Motor neuron (in vitro differentiated cells): ENCODE results near the gene CFDP1. TPM values are rescaled to one million over a fixed set of nuclear protein-coding genes. Genes with fewer than 3 reads are reported as not detected.

ENCODE experiments used
- ATAC-seq, 8 experiments: fragments of 200-7000 bp; cut with Tn5 transposase; replicated peaks in 6 of 8; 2 replicates each; pipeline ENCODE4 v1.8.0; 2021; ENCODE audit warnings: mild to moderate bottlenecking in 8 of 8, moderate library complexity in 8 of 8
- H3K27ac ChIP-seq, 2 donors: fragments of 250-450 bp; sonication (Bioruptor Pico); 2 replicates each; pipeline ENCODE4 v1.9.0; 2021; ENCODE audit warnings: antibody characterized with exemption in 2 of 2, mild to moderate bottlenecking in 2 of 2, moderate library complexity in 1 of 2
- H3K4me1 ChIP-seq, 2 donors: fragments of 250-450 bp; sonication (Bioruptor Pico); replicated peaks in 1 of 2; 2 replicates each; pipeline ENCODE4 v1.6.1; 2021; ENCODE audit warnings: antibody characterized with exemption in 2 of 2, mild to moderate bottlenecking in 2 of 2, moderate library complexity in 1 of 2
- H3K4me3 ChIP-seq, 5 donors: fragments of 250-450 bp; sonication (Bioruptor Pico); 2 replicates each; pipeline ENCODE4 v1.9.0; 2021; ENCODE audit warnings: antibody characterized with exemption in 5 of 5, mild to moderate bottlenecking in 5 of 5, moderate library complexity in 4 of 5
- WGBS, 10 experiments: fragments of 450-650 bp; shearing (Covaris generic); methylation state at CpG; one replicate each; pipeline ENCODE4 v1.0.0; 2022; 5-methylcytosine and 5-hydroxymethylcytosine counted together
- in situ Hi-C, 9 experiments: fragments of 400-800 bp; cut with MboI; loops; one replicate each; pipeline ENCODE4 v1.15.0; 2021; ENCODE audit warnings: low sequenced_read_pairs in 9 of 9, low pct_unique_long_range_greater_than_20kb in 2 of 9; ENCODE audit not compliant: unreplicated experiment in 9 of 9
- total RNA-seq, 8 experiments: library from RNA; unstranded; fragments of 300-600 nt; gene quantifications; 2 replicates each; pipeline versions ENCODE4 v1.2.3 to v1.2.4, GENCODE V29; 2022

Gene CFDP1
- total RNA-seq, 8 experiments from 2014 or later = 43.5 to 130 (median 107) TPM

DNA sequence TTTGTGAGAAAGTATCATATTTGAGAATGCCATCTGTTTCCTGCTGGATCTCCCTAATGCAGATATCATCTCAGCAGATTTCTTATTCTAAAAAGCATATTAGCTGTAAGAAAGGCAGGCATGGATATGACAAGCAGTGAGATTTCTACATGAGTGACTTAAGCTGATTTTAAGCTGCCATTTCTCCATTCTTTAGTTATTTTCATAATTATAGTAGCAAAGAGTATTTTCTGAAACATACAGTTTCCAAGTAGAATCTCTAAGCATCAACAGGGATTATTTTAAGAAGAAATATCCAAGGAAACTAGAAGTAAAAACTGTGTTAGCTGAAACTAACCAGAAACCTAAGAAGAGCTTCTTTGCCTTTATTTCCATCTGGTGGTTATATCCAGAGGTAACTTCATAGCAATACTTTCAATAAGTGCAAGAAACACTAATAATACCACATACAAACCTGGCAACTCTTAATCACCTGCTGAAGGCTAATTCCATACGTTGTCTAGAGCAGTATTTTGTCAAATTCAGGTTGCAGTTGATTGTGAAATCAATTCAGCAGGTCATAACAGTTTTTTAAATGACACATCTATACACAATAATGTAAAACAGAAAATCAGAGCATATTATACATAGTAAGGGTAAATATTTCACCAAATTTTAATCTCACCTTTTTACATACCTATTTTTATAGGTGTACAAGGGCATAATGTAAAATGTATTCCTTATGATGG is 42.2 kb downstream of the CFDP1 start:
- Histone ChIP-seq H3K27ac (no peak overlapping the region), H3K4me3 (no peak overlapping the region), H3K4me1 (no peaks in the 10 kb centered on the region)
- in situ Hi-C loops = loop anchor here in 6 of 9 experiments (25.0 kb wide), 2 partner anchors 154 to 179 kb away; partner anchors contain the start of genes CTRB1 (in 5 of the 6) and CTRB2 (in 5 of the 6)
- 63 to 100% (median 100%) methylated on average over 1 of the region's 1 CpG for WGBS, 10 experiments
- no peak for ATAC-seq

DNA sequence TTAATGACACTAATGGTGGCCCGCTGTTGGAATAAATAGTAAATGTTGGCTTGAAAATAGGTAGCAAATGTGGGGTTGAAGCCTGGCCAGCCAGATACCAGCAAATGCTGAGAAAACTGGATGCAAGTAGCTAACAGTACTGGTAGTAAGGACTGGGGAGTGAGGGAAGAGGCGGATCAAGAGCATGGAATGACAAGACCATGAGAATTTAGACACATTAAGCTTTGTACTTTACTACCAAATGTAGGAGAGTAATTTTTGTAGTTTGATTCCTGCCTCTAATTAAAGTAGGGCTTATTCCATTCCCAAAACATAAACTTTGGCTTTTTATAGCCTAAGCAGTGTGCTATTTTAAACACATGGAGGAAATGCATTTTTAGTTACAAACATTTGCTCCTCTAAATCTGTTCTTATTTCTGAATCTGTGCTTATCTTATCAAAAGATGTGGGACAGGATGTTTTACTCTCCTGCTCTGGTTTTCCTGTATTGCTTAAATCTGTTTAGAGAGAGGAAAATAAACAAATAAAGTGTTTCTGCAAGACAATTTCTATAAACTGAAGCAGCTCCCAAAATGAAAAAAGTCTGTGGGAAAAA is 44.1 kb downstream of the CFDP1 start:
- in situ Hi-C loops = loop anchor here in 6 of 9 experiments (25.0 kb wide), 2 partner anchors 152 to 177 kb away; partner anchors contain the start of genes CTRB1 (in 5 of the 6) and CTRB2 (in 5 of the 6)
- Histone ChIP-seq H3K4me3 (no peak overlapping the region), H3K4me1 (no peaks in the 10 kb centered on the region), H3K27ac (no peak overlapping the region)
- 75 to 100% (median 93%) methylated on average over 1 to 2 of the region's 2 CpGs; no CpG with 5 or more reads in 4 of the 10 experiments for WGBS, 10 experiments
- no peak for ATAC-seq

DNA sequence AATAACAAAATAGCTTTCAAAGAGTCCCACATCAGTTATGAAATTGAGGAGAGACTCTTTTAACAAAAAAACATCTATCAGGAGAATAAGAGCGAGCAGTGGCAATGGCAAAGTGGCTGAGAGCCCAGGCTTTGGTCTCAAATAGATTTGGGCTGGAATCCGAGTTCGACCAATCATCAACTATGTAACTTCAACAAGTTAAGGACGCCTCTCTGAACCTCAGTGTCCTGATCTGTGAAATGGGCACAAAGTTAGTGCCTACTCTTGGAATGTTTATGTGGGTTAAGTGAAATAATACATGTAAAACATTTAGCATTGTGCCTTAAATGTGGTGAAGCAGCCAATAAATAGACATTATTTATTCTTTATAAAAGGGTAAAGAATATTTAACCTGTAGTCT is 45.4 kb downstream of the CFDP1 start:
- Histone ChIP-seq H3K27ac (no peak overlapping the region), H3K4me3 (no peak overlapping the region), H3K4me1 (no peaks in the 10 kb centered on the region)
- 75 to 100% (median 91%) methylated on average over 1 to 4 of the region's 4 CpGs; no CpG with 5 or more reads in 1 of the 10 experiments for WGBS, 10 experiments
- no peak for ATAC-seq
- in situ Hi-C loops = loop anchor here in 6 of 9 experiments (25.0 kb wide), 2 partner anchors 151 to 176 kb away; partner anchors contain the start of genes CTRB1 (in 5 of the 6) and CTRB2 (in 5 of the 6)

DNA sequence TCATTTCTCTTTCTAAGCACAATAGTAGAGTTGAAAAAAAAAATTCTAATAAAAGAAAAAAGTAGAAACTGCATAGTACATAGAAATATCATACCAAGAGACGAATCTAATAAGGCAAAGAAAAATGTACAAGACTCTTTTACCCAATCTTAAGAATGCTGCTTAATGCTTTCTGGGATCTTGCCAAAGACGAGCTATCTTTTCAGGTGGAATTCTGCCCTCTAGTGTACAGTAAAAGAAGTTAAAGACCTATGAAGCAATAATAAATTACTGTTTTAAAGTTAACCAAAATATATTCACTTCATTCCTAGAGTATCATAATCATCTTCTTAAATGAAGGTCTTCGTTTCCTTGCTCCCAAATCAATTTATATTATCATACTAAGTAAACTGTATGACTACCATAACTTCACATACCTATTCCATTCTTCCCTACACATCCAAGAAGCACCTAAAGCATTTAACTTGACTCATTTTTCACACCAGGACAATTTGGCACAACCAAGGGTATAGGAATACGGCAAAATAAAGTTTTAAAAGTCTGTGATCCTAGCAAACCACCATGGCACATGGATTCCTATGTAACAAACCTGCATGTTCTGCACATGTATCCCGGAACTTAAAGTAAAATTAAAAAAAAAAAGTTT is 47.7 kb downstream of the CFDP1 start:
- in situ Hi-C loops = loop anchor here in 6 of 9 experiments (25.0 kb wide), 2 partner anchors 148 to 173 kb away; partner anchors contain the start of genes CTRB1 (in 5 of the 6) and CTRB2 (in 5 of the 6)
- peak in 3 of 8 experiments; percentile 34 to 50 (median 38) for ATAC-seq
- H3K27ac ChIP-seq = no peak overlapping the region
- WGBS, 10 experiments = 0 to 33% (median 16%) methylated on average over 1 to 5 of the region's 5 CpGs
- no peak overlapping the region for H3K4me3 ChIP-seq
- no peaks in the 10 kb centered on the region for H3K4me1 ChIP-seq

DNA sequence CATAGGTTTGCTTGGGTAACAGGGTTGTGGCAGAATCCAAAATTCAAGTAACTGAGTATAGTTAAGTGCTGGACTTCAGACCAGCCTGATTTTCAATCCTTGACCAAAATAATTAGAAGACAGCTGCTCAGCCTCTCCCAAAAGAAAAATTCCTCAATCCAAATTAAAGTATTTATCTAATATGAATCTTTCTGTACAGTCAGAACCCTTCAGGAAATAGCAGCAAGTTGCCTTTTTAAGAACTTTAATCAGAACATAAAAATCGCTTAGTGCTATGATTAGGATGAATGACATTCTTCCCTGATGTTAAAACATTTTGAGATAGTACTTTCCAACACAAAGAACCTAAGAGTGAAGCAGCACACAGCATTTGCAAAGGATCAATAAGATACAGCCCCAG is 50.2 kb downstream of the CFDP1 start:
- no peak for ATAC-seq
- in situ Hi-C loops = loop anchor here in 6 of 9 experiments (25.0 kb wide), 2 partner anchors 146 to 171 kb away; partner anchors contain the start of genes CTRB1 (in 5 of the 6) and CTRB2 (in 5 of the 6)
- Histone ChIP-seq H3K4me3 (no peak overlapping the region), H3K4me1 (peaks cover 1 to 7% of the 10 kb centered on the region in 2 donors), H3K27ac (no peak overlapping the region)
- WGBS, 10 experiments = 20 to 100% (median 86%) methylated on average over 1 of the region's 1 CpG; no CpG with 5 or more reads in 3 of the 10 experiments

DNA sequence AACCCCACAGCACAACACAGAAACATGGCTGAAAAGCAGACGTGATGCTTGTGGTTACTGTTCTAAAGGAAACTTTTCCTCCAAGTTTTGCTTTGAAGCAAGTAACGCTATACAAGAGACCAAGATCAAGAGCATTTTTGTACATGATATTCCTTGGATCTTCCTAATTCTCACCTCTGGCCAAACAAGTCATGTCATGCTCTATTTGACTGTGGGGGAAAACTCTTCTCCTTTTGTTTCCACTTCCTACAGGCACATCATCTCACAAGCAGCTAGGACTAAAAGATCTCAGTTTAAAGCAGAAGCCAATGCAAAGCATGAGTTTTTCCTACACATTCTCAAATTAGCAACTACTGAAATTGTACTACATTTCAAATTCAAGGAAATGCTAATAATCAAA is 50.7 kb downstream of the CFDP1 start:
- in situ Hi-C loops = loop anchor here in 6 of 9 experiments (25.0 kb wide), 2 partner anchors 145 to 170 kb away; partner anchors contain the start of genes CTRB1 (in 5 of the 6) and CTRB2 (in 5 of the 6)
- WGBS, 10 experiments = 86 to 100% (median 100%) methylated on average over 1 to 2 of the region's 2 CpGs; no CpG with 5 or more reads in 6 of the 10 experiments
- Histone ChIP-seq H3K4me3 (no peak overlapping the region), H3K27ac (no peak overlapping the region), H3K4me1 (peaks cover 6 to 12% of the 10 kb centered on the region in 2 donors)
- no peak for ATAC-seq

DNA sequence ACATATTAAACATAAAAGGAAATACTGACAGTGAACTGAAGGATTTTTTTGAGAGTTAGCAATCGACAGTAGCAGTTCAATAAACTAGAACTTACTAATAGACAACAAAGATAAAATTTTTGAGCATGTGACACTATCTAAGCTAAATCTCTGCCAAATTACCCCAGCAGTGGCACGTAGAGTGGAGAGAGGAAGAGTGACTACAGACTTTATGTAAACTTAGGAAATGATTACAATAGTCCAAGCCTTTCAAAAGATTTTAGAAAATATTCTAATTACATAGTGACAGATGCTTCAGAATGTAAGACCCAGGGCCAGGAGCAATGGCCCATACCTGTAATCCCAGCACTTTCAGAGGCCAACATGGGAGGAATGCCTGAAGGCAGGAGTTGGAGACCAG is 52.4 kb downstream of the CFDP1 start:
- WGBS, 10 experiments = 10 to 100% (median 91%) methylated on average over 1 to 2 of the region's 2 CpGs; no CpG with 5 or more reads in 1 of the 10 experiments
- Histone ChIP-seq H3K4me3 (no peak overlapping the region), H3K27ac (no peak overlapping the region), H3K4me1 (peaks cover 18 to 25% of the 10 kb centered on the region in 2 donors)
- in situ Hi-C loops = loop anchor here in 6 of 9 experiments (25.0 kb wide), 2 partner anchors 144 to 169 kb away; partner anchors contain the start of genes CTRB1 (in 5 of the 6) and CTRB2 (in 5 of the 6)
- ATAC-seq = no peak

DNA sequence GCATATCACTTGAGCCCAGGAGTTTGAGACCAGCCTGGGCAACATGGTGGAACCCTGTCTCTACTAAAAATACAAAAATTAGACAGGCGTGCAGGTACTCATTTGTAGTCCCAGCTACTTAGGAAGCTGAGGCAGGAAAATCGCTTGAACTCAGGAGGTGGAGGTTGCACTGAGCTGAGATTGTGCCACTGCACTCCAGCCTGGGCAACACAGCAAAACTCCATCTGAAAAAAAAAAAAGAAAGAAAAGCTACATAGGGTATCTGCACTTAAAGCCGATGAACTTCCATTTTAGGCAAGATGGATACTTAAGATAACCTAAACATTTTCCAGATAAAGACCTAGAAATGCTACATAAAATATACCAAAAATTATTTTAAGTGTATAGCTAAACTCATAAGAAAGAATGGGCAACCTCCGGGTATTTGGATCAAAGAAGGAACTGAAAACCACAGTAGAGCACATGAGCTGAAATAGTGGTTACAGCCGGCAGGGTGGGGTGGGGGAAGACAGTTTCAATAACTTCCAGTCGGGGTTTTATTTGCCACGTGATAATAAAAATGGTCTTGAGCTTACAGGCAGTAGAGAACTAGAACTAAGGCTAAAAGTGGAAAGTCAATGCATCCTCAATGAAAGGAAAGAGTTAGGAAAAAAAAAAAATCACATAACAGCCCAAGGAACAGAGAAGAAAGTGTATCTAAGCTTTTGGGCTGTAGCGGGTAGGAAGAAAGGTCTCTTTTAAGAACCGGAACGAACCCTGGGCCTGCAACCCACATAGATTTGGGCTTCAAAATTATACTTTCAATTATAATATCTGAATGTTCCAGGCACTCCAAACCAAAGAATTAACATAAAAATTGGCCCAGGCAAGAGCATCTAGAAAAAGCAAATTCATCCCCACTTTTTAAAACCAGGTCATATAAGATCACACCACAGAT is 53.1 kb downstream of the CFDP1 start:
- ATAC-seq = no peak
- in situ Hi-C loops = loop anchor here in 6 of 9 experiments (25.0 kb wide), 2 partner anchors 143 to 168 kb away; partner anchors contain the start of genes CTRB1 (in 5 of the 6) and CTRB2 (in 5 of the 6)
- no peak overlapping the region for H3K27ac ChIP-seq
- 53 to 100% (median 91%) methylated on average over 1 to 9 of the region's 10 CpGs for WGBS, 10 experiments
- peaks cover 18 to 25% of the 10 kb centered on the region in 2 donors for H3K4me1 ChIP-seq
- no peak overlapping the region for H3K4me3 ChIP-seq

DNA sequence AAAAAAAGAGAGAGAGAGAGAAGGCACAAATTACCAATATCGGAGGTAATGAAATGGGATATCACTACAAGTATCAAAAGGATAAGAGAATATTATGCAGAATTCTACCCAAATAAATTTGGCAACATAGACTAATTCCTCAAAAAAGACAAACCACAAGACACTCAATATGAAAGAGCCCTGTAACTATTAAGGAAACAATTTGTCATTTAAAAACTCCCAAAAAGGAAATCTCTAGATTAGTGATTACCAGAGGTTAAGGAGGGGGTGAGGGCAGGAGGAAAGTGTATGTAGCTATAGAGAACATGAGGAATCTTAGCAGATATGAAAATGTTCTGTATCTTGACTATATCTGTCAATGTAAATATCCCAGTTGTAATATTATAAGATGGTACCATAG is 54.0 kb downstream of the CFDP1 start:
- in situ Hi-C loops = loop anchor here in 6 of 9 experiments (25.0 kb wide), 2 partner anchors 142 to 167 kb away; partner anchors contain the start of genes CTRB1 (in 5 of the 6) and CTRB2 (in 5 of the 6)
- no peak overlapping the region for H3K4me3 ChIP-seq
- no peak overlapping the region for H3K27ac ChIP-seq
- 30 to 100% (median 88%) methylated on average over 1 of the region's 1 CpG; no CpG with 5 or more reads in 1 of the 10 experiments for WGBS, 10 experiments
- no peak for ATAC-seq
- peaks cover 18 to 25% of the 10 kb centered on the region in 2 donors for H3K4me1 ChIP-seq

DNA sequence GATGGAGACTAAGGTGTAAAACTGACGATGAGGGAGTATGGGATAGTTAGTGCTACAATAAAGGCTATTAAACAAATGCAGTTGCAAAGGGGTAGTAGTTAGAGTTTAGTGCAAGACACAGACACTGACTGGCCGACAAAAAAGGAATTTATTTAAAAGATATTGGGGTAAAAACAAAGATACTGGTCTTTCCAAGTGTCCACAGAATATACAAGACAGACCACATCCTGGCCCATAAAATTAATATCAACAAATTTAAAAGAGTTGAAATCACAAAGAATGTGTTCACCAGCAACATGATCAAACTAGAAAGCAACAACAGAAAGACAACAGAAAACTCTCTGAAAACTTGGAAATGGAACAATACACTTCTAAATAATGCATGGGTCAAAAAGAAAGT is 54.7 kb downstream of the CFDP1 start:
- no peak overlapping the region for H3K27ac ChIP-seq
- peaks cover 18 to 25% of the 10 kb centered on the region in 2 donors for H3K4me1 ChIP-seq
- H3K4me3 ChIP-seq = no peak overlapping the region
- WGBS, 10 experiments = 57 to 100% (median 87%) methylated on average over 1 to 2 of the region's 2 CpGs
- ATAC-seq = no peak
- in situ Hi-C loops = loop anchor here in 6 of 9 experiments (25.0 kb wide), 2 partner anchors 141 to 166 kb away; partner anchors contain the start of genes CTRB1 (in 5 of the 6) and CTRB2 (in 5 of the 6)

DNA sequence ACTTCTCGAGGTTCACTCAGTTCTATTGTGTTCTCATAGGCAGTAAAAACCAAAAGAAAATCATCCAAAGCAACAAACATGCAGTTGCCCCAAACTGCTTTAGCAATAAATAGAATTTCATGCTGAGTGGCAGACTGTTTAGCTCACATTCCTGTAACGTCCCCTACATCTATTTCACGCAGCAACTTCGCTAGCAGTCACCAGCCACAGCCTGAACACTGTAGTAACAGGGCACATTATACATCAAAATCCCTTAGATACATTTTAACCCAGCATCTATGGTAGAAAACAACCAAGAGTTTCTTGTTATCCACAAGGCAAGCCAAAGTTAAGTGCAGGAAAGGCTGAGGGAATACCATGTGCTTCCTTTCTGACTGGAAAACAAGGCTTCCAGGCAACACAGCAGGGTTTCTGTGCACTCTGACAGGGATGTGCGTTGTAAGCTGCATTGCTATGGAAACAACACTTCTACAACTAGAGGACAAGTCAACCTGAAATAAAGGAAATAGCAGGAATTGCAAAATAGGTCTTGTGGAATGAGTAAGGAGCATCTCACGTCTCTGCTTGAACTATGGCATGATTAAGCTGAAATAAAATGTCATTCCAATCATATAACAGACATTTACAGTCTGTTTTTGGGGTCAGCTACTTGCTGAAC is 55.4 kb downstream of the CFDP1 start:
- H3K4me1 ChIP-seq = peaks cover 18 to 25% of the 10 kb centered on the region in 2 donors
- peak; percentile 47 to 94 (median 84) for ATAC-seq
- in situ Hi-C loops = loop anchor here in 6 of 9 experiments (25.0 kb wide), 2 partner anchors 141 to 166 kb away; partner anchors contain the start of genes CTRB1 (in 5 of the 6) and CTRB2 (in 5 of the 6)
- H3K4me3 ChIP-seq = no peak overlapping the region
- WGBS, 10 experiments = 0 to 63% (median 14%) methylated on average over 1 to 6 of the region's 6 CpGs
- H3K27ac ChIP-seq = peak overlapping the region in 1 of 2 donors; percentile 25
